KMS-11 (cell line): ENCODE measurements around the gene CASQ2.

Experiments
- H2AFZ ChIP-seq: fragments of 200-600 bp; sonication (generic); 2 replicates; pipeline ENCODE4 v1.6.1; 2016; ENCODE audit warnings: antibody characterized with exemption, mixed run types, low read depth
- H3K27ac ChIP-seq: fragments of 200-600 bp; sonication (generic); 2 replicates; pipeline ENCODE4 v1.6.1; 2016; ENCODE audit warnings: mild to moderate bottlenecking, mixed run types
- H3K27me3 ChIP-seq: fragments of 200-600 bp; sonication (generic); 2 replicates; pipeline ENCODE4 v1.6.1; 2017; ENCODE audit warnings: mild to moderate bottlenecking, low read depth, mixed run types, moderate library complexity; ENCODE audit not compliant: insufficient read depth
- H3K36me3 ChIP-seq: fragments of 200-600 bp; sonication (generic); 2 replicates; pipeline ENCODE4 v1.6.1; 2017; ENCODE audit warnings: mild to moderate bottlenecking, mixed run types; ENCODE audit not compliant: insufficient read depth
- H3K4me1 ChIP-seq: fragments of 200-600 bp; sonication (generic); 2 replicates; pipeline ENCODE4 v1.6.1; 2016; ENCODE audit warnings: mild to moderate bottlenecking, low read depth, mixed run types; ENCODE audit not compliant: poor library complexity, severe bottlenecking
- H3K4me2 ChIP-seq: fragments of 200-600 bp; sonication (generic); 2 replicates; pipeline ENCODE4 v1.7.0; 2016; ENCODE audit warnings: mild to moderate bottlenecking, mixed run types
- H3K4me3 ChIP-seq: fragments of 200-600 bp; sonication (generic); IDR thresholded peaks from 2 replicates; pipeline ENCODE4 v1.6.1; 2017; ENCODE audit warnings: low read depth, low read length, mixed read lengths; ENCODE audit not compliant: insufficient read depth
- H3K79me2 ChIP-seq: fragments of 200-600 bp; sonication (generic); 2 replicates; pipeline ENCODE4 v1.6.1; 2016; ENCODE audit warnings: low read depth, mixed run types; ENCODE audit not compliant: insufficient read depth
- H3K9ac ChIP-seq: fragments of 200-600 bp; sonication (generic); 2 replicates; pipeline ENCODE4 v1.6.1; 2016; ENCODE audit warnings: mild to moderate bottlenecking, mixed run types
- H4K20me1 ChIP-seq: fragments of 200-600 bp; sonication (generic); 2 replicates; pipeline ENCODE4 v1.6.1; 2016; ENCODE audit warnings: mild to moderate bottlenecking, mixed run types; ENCODE audit not compliant: insufficient read depth
- TF ChIP-seq, protein P1 (sequence below): fragments of 200-600 bp; sonication (generic); conservative IDR thresholded peaks from 2 replicates; pipeline ENCODE4 v1.6.1; 2017; ENCODE audit warnings: low read depth, mild to moderate bottlenecking, antibody characterized with exemption, low read length, moderate library complexity, mixed read lengths

CASQ2 gene

DNA sequence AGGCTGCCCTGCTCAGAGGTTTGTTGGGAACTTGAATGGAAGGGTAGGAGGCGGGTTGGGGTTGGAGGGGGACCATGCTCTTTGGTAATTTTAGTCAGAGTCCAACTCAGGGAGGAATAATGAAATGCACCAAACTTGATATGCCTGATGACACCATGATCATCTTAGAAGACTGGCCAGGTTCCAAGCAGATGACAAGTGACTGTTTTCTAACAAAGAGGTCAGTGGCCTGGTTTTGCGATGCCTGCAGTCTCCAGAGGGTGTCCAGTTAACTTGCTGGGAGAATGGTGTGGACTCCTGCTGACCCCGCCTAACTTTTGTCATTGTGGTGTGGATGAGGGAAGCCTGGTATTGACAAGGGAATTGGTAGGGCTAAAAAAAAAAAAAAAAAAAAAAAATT lies 114.4 kb downstream of the CASQ2 start:
- TF ChIP-seq, protein P1, sequence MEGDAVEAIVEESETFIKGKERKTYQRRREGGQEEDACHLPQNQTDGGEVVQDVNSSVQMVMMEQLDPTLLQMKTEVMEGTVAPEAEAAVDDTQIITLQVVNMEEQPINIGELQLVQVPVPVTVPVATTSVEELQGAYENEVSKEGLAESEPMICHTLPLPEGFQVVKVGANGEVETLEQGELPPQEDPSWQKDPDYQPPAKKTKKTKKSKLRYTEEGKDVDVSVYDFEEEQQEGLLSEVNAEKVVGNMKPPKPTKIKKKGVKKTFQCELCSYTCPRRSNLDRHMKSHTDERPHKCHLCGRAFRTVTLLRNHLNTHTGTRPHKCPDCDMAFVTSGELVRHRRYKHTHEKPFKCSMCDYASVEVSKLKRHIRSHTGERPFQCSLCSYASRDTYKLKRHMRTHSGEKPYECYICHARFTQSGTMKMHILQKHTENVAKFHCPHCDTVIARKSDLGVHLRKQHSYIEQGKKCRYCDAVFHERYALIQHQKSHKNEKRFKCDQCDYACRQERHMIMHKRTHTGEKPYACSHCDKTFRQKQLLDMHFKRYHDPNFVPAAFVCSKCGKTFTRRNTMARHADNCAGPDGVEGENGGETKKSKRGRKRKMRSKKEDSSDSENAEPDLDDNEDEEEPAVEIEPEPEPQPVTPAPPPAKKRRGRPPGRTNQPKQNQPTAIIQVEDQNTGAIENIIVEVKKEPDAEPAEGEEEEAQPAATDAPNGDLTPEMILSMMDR: no peak
- H3K27me3 ChIP-seq: no peaks in the 10 kb centered on the region
- H3K4me1 ChIP-seq: peaks cover 23% of the 10 kb centered on the region
- H3K27ac ChIP-seq: no peak overlapping the region
- no peak overlapping the region for H3K9ac ChIP-seq
- H3K36me3 ChIP-seq: no peaks in the 10 kb centered on the region
- H3K4me2 ChIP-seq: no peak overlapping the region
- H3K79me2 ChIP-seq: peaks cover 11% of the 10 kb centered on the region; the same call in 1 of the 2 replicates
- H4K20me1 ChIP-seq: no peaks in the 10 kb centered on the region
- no peak overlapping the region for H3K4me3 ChIP-seq
- H2AFZ ChIP-seq: no peak overlapping the region

DNA sequence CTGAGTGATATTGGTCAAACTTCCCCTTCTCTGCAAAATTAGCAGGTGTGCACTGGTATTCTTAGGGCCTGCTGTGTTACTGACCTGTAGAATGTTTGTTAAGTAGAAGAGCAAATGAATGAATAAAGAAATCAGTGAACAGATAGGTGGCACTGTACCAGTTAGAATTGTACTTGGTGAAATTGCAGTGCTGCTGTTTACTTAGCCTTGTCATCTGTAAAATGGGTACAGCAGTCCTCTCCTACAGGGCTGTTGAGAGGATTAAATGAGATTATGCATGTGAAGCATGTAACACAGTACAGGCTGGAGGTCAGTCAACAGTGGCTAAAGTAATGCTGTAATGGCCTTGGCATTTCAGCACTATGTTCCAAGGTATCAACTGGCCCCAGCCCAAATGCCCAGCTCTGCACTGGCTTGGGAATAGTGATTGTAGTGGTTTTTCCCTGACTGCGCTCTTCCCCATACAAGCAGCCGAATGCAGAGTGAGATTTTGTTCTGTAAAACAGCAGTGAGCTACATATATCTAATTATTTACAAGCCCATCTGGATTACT lies 116.2 kb downstream of the CASQ2 start:
- Histone ChIP-seq H3K79me2 (peaks cover 17% of the 10 kb centered on the region; the same call in 1 of the 2 replicates), H3K27me3 (no peaks in the 10 kb centered on the region), H3K9ac (no peak overlapping the region), H3K4me1 (peaks cover 40% of the 10 kb centered on the region), H3K27ac (no peak overlapping the region), H3K4me2 (no peak overlapping the region), H4K20me1 (no peaks in the 10 kb centered on the region), H2AFZ (no peak overlapping the region), H3K36me3 (no peaks in the 10 kb centered on the region), H3K4me3 (no peak overlapping the region)
- TF ChIP-seq, protein P1: no peak

DNA sequence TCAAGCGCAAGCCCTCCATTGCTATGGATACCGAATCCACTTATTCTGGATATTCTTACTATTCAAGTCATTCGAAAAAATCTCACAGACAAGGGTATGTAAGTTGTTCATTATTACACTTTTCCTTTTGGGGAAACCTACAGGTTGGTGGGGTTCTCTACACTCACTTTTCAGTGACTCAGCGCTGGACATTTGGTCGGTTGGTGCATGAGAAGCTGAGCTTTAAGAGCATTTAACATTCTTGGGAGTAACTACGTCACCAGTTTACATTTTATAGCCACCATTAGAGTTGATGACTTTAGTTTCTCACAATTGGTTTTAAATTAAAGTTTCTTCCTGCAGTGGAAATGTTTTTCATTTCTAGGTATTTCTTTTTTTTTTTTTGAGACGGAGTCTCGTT lies 117.1 kb downstream of the CASQ2 start:
- no peaks in the 10 kb centered on the region for H4K20me1 ChIP-seq
- H3K27ac ChIP-seq: no peak overlapping the region
- TF ChIP-seq, protein P1: no peak
- H3K27me3 ChIP-seq: no peaks in the 10 kb centered on the region
- H3K36me3 ChIP-seq: no peaks in the 10 kb centered on the region
- no peak overlapping the region; the same call in 1 of the 2 replicates for H3K4me2 ChIP-seq
- H3K9ac ChIP-seq: no peak overlapping the region
- peaks cover 27% of the 10 kb centered on the region; the same call in 1 of the 2 replicates for H3K79me2 ChIP-seq
- H3K4me3 ChIP-seq: no peak overlapping the region
- peaks cover 49% of the 10 kb centered on the region for H3K4me1 ChIP-seq
- H2AFZ ChIP-seq: no peak overlapping the region

DNA sequence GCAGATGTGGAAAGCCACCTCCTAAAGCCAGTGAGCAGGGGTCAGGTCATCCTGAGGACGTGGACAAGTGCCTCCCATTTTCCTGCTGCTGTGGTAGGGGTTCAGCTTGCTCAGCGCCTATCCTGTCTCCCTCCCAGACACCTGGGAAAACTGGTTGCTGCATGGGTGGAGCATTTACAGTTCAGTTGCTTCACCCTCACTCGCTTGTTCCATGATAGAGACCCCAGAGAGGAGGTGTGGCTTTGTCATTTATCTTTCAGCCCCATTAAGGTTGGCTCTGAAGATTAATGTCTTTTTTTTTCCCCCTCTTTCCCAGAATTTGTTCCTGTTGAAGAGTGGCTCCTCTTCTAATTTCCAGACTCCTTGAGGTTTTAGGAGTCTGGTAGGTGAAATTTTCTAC lies 117.6 kb downstream of the CASQ2 start:
- no peak overlapping the region for H2AFZ ChIP-seq
- H3K9ac ChIP-seq: no peak overlapping the region
- no peaks in the 10 kb centered on the region for H3K27me3 ChIP-seq
- peaks cover 31% of the 10 kb centered on the region; the same call in 1 of the 2 replicates for H3K79me2 ChIP-seq
- TF ChIP-seq, protein P1: no peak
- H3K4me3 ChIP-seq: no peak overlapping the region
- H3K4me2 ChIP-seq: peak overlapping the region; percentile 88; the same call in 1 of the 2 replicates
- H3K4me1 ChIP-seq: peaks cover 52% of the 10 kb centered on the region
- H3K27ac ChIP-seq: no peak overlapping the region
- H3K36me3 ChIP-seq: no peaks in the 10 kb centered on the region
- no peaks in the 10 kb centered on the region for H4K20me1 ChIP-seq
